Activated CD4-positive, alpha-beta T cell treated with anti-CD3 and anti-CD28 coated beads for 36 hours (primary cell): ENCODE results near the gene AGT. TPM values are rescaled to one million over a fixed set of nuclear protein-coding genes. Genes with fewer than 3 reads are reported as not detected.

ENCODE experiments used
- ATAC-seq: fragments of 200-7000 bp; cut with Tn5 transposase; one replicate; pipeline ENCODE4 v1.10.0; 2021; ENCODE audit warnings: mild to moderate bottlenecking, moderate library complexity
- CTCF ChIA-PET: fragments of 350-600 bp; sonication (Branson Sonifier 250); formaldehyde crosslinking; loops from one replicate; lab custom pipeline; 2021; ENCODE audit warnings: antibody characterized with exemption; lab: Charles Lee
- POLR2A ChIA-PET: fragments of 350-600 bp; sonication (Branson Sonifier 250); formaldehyde crosslinking; loops from one replicate; lab custom pipeline; 2021; ENCODE audit warnings: antibody characterized with exemption, inconsistent platforms; lab: Charles Lee
- DNase-seq: peaks from one replicate; pipeline ENCODE4 v3.0.0-alpha.2; 2020
- H3K27ac Mint-ChIP-seq: one replicate; pipeline ENCODE4 v1.8.0; 2021; ENCODE audit warnings: mixed read lengths
- H3K27me3 Mint-ChIP-seq: one replicate; pipeline ENCODE4 v1.8.0; 2021; ENCODE audit warnings: mixed read lengths
- H3K36me3 Mint-ChIP-seq: one replicate; pipeline ENCODE4 v1.8.0; 2021; ENCODE audit warnings: low read depth, mixed read lengths
- H3K4me1 Mint-ChIP-seq: one replicate; pipeline ENCODE4 v1.8.0; 2021; ENCODE audit warnings: mixed read lengths
- H3K4me3 Mint-ChIP-seq: one replicate; pipeline ENCODE4 v1.8.0; 2021; ENCODE audit warnings: mild to moderate bottlenecking, moderate library complexity, mixed read lengths
- H3K9me3 Mint-ChIP-seq: one replicate; pipeline ENCODE4 v1.8.0; 2021; ENCODE audit warnings: low read depth, mixed read lengths
- intact Hi-C, 2 experiments: fragments of 100-400 bp; cut with DNase I in 1 of 2; cut with micrococcal nuclease in 1 of 2; formaldehyde crosslinking; loops; one replicate each; pipeline versions ENCODE4 v1.14.2 to v1.15.1; 2022 to 2024; cut with DNase I, micrococcal nuclease
- total RNA-seq, 2 experiments: library from RNA; stranded (reverse); gene quantifications; one replicate each; pipeline ENCODE4 v1.2.3, GENCODE V29; 2021

AGT gene
- total RNA-seq, 2 experiments from 2014 or later: not detected

GRCh38 chr1:230752407-230752806, 38.5 kb upstream of the AGT start:
- H3K4me3 Mint-ChIP-seq: no peak overlapping the region
- no peaks in the 10 kb centered on the region for H3K36me3 Mint-ChIP-seq
- ATAC-seq (no peak), DNase-seq (no peak)
- ChIA-PET CTCF (no interaction called here), POLR2A (interaction anchor here (0.6 kb wide), 1 partner anchor 218 kb away, joined by 5 read pairs; no protein-coding TSS in a partner anchor)
- H3K27ac Mint-ChIP-seq: no peak overlapping the region
- no peaks in the 10 kb centered on the region for H3K9me3 Mint-ChIP-seq
- peaks cover 2% of the 10 kb centered on the region for H3K27me3 Mint-ChIP-seq
- peaks cover 7% of the 10 kb centered on the region for H3K4me1 Mint-ChIP-seq
- intact Hi-C loops: no loop called here

GRCh38 chr1:230750986-230751625, 37.2 kb upstream of the AGT start:
- Mint-ChIP-seq H3K27ac (no peak overlapping the region), H3K27me3 (no peaks in the 10 kb centered on the region), H3K9me3 (no peaks in the 10 kb centered on the region), H3K4me3 (no peak overlapping the region), H3K4me1 (peaks cover 7% of the 10 kb centered on the region), H3K36me3 (no peaks in the 10 kb centered on the region)
- intact Hi-C loops: no loop called here
- ATAC-seq: no peak
- DNase-seq: no peak
- ChIA-PET CTCF (no interaction called here), POLR2A (no interaction called here)

- Mint-ChIP-seq H3K36me3 (no peaks in the 10 kb centered on the region), H3K27me3 (no peaks in the 10 kb centered on the region), H3K4me3 (no peak overlapping the region), H3K27ac (no peak overlapping the region), H3K4me1 (peaks cover 7% of the 10 kb centered on the region), H3K9me3 (no peaks in the 10 kb centered on the region)
- ChIA-PET POLR2A (no interaction called here), CTCF (no interaction called here)
- DNase-seq (no peak), ATAC-seq (no peak)
- intact Hi-C loops: no loop called here
Measured at GRCh38 chr1:230750576-230750975, 36.7 kb upstream of the AGT start.

- intact Hi-C loops: no loop called here
- ChIA-PET CTCF (interaction anchor here (0.7 to 1.2 kb wide), 2 partner anchors 9 to 48 kb away, joined by 3 read pairs; no protein-coding TSS in a partner anchor), POLR2A (no interaction called here)
- H3K27ac Mint-ChIP-seq: no peak overlapping the region
- no peaks in the 10 kb centered on the region for H3K36me3 Mint-ChIP-seq
- H3K4me1 Mint-ChIP-seq: peaks cover 7% of the 10 kb centered on the region
- DNase-seq (no peak), ATAC-seq (no peak)
- no peak overlapping the region for H3K4me3 Mint-ChIP-seq
- no peaks in the 10 kb centered on the region for H3K27me3 Mint-ChIP-seq
- no peaks in the 10 kb centered on the region for H3K9me3 Mint-ChIP-seq
Measured at GRCh38 chr1:230749635-230750034, 35.7 kb upstream of the AGT start.

- CTCF ChIA-PET: interaction anchor here (0.7 to 1.2 kb wide), 2 partner anchors 9 to 48 kb away, joined by 3 read pairs; no protein-coding TSS in a partner anchor
- H3K9me3 Mint-ChIP-seq: no peaks in the 10 kb centered on the region
- H3K4me3 Mint-ChIP-seq: no peak overlapping the region
- DNase-seq: no peak
- ATAC-seq: no peak
- POLR2A ChIA-PET: no interaction called here
- H3K27me3 Mint-ChIP-seq: no peaks in the 10 kb centered on the region
- no peak overlapping the region for H3K27ac Mint-ChIP-seq
- H3K4me1 Mint-ChIP-seq: peaks cover 7% of the 10 kb centered on the region
- intact Hi-C loops: no loop called here
- no peaks in the 10 kb centered on the region for H3K36me3 Mint-ChIP-seq
Measured at GRCh38 chr1:230749150-230749549, 35.2 kb upstream of the AGT start.

GRCh38 chr1:230747890-230748800, 34.2 kb upstream of the AGT start:
- Mint-ChIP-seq H3K36me3 (no peaks in the 10 kb centered on the region), H3K27me3 (peaks cover 1% of the 10 kb centered on the region), H3K27ac (no peak overlapping the region), H3K9me3 (no peaks in the 10 kb centered on the region), H3K4me3 (no peak overlapping the region), H3K4me1 (no peaks in the 10 kb centered on the region)
- POLR2A ChIA-PET: no interaction called here
- no peak for ATAC-seq
- no peak for DNase-seq
- intact Hi-C loops: no loop called here
- CTCF ChIA-PET: no interaction called here

GRCh38 chr1:230747127-230747730, 33.3 kb upstream of the AGT start, which contains the start of gene CAPN9:
Gene CAPN9 (plus strand): TSS chr1:230747388. CDS start chr1:230747497, 109 bp downstream.
- POLR2A ChIA-PET: no interaction called here

GRCh38 chr1:230746617-230747016, 32.7 kb upstream of the AGT start:
- Mint-ChIP-seq H3K4me3 (no peak overlapping the region), H3K27me3 (peaks cover 2% of the 10 kb centered on the region), H3K36me3 (no peaks in the 10 kb centered on the region), H3K4me1 (no peaks in the 10 kb centered on the region), H3K9me3 (no peaks in the 10 kb centered on the region), H3K27ac (no peak overlapping the region)
- ATAC-seq (no peak), DNase-seq (no peak)
- CTCF ChIA-PET: no interaction called here
- POLR2A ChIA-PET: no interaction called here
- intact Hi-C loops: no loop called here

More at GRCh38 chr1:230747127-230747730, 33.3 kb upstream of the AGT start, which contains the start of gene CAPN9:
- no peak for DNase-seq
- Mint-ChIP-seq H3K27ac (no peak within 1 kb of the TSS), H3K27me3 (peaks cover 2% of the 10 kb centered on the region), H3K4me3 (no peak within 1 kb of the TSS), H3K4me1 (no peaks in the 10 kb centered on the region), H3K9me3 (no peaks in the 10 kb centered on the region), H3K36me3 (no peaks in the 10 kb centered on the region)
- ATAC-seq: no peak
- intact Hi-C loops: no loop called here
- CTCF ChIA-PET: no interaction called here

GRCh38 chr1:230745071-230745470, 31.1 kb upstream of the AGT start:
- Mint-ChIP-seq H3K27me3 (peaks cover 5% of the 10 kb centered on the region), H3K4me3 (no peak overlapping the region), H3K27ac (no peak overlapping the region), H3K4me1 (no peaks in the 10 kb centered on the region), H3K9me3 (no peaks in the 10 kb centered on the region), H3K36me3 (no peaks in the 10 kb centered on the region)
- ATAC-seq (no peak), DNase-seq (no peak)
- ChIA-PET POLR2A (no interaction called here), CTCF (no interaction called here)
- intact Hi-C loops: no loop called here

- no peak overlapping the region for H3K27ac Mint-ChIP-seq
- no peak overlapping the region for H3K4me3 Mint-ChIP-seq
- intact Hi-C loops: no loop called here
- no peaks in the 10 kb centered on the region for H3K9me3 Mint-ChIP-seq
- H3K27me3 Mint-ChIP-seq: peaks cover 7% of the 10 kb centered on the region
- ATAC-seq (no peak), DNase-seq (no peak)
- no peaks in the 10 kb centered on the region for H3K4me1 Mint-ChIP-seq
- no peaks in the 10 kb centered on the region for H3K36me3 Mint-ChIP-seq
- CTCF ChIA-PET: interaction anchor here (0.6 kb wide), 1 partner anchor 43 kb away, joined by 3 read pairs; no protein-coding TSS in a partner anchor
- POLR2A ChIA-PET: no interaction called here
Measured at GRCh38 chr1:230744382-230744781, 30.5 kb upstream of the AGT start.

- Mint-ChIP-seq H3K27me3 (peaks cover 9% of the 10 kb centered on the region), H3K27ac (no peak overlapping the region), H3K4me1 (no peaks in the 10 kb centered on the region), H3K9me3 (no peaks in the 10 kb centered on the region), H3K4me3 (no peak overlapping the region), H3K36me3 (no peaks in the 10 kb centered on the region)
- CTCF ChIA-PET: interaction anchor here (0.6 to 1.0 kb wide), 2 partner anchors 42 to 71 kb away, joined by 3 read pairs; no protein-coding TSS in a partner anchor
- POLR2A ChIA-PET: no interaction called here
- no peak for ATAC-seq
- no peak for DNase-seq
- intact Hi-C loops: no loop called here
Measured at GRCh38 chr1:230743899-230744298, 30.0 kb upstream of the AGT start.
